ENCODE results near the gene ZSCAN20. TPM values are rescaled to one million over a fixed set of nuclear protein-coding genes. Genes with fewer than 3 reads are reported as not detected.

ZSCAN20 gene
- total RNA-seq, 5 donors from 2014 or later (not counting 1 experiment from before 2014, with no cell fraction given), result 1.2 to 3.1 (median 2.7) TPM

DNA sequence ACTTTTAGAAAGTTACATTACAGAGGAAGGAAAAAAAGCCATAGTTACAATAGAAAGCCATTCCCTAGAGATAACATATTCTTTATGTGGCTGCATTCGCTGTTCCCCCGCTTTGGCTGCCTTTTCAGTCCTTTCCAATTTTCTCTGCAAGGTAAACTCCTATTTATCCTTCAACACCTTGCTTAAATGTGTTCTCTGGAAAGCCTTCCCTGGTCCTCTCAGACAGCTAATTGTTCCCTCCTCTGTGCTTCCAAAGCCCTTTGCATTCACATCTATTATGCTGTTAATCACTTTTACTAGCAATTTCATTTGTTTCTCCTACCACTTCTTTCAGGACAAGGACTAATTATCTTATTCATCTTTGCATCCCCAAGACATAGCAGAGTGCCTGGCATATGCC lies 43.1 kb upstream of the ZSCAN20 start:
- no peak for ATAC-seq (replicated peaks in 1 of 4)
- no peaks in the 10 kb centered on the region for H3K9me3 ChIP-seq
- ChIA-PET CTCF (interaction anchor here in 1 of 2 donors (1.0 kb wide), 1 partner anchor 302 kb away, joined by 3 read pairs; no protein-coding TSS in a partner anchor), POLR2A (interaction anchor here in 1 of 2 donors (0.6 kb wide), 1 partner anchor 8 kb away, joined by 10 read pairs; no protein-coding TSS in a partner anchor)
- peaks cover 4 to 7% of the 10 kb centered on the region in 2 experiments for H3K4me1 ChIP-seq (ENCODE audit: control insufficient read depth in 1 of 2, extremely low read depth in 1 of 2, insufficient read depth in 2 of 2, low read length in 2 of 2)
- H3K27me3 Mint-ChIP-seq, result peaks cover 13 to 17% of the 10 kb centered on the region in 2 donors
- no peak overlapping the region for H3K27ac ChIP-seq (ENCODE audit: low read length)
- no peak overlapping the region for H3K27ac Mint-ChIP-seq
- no peak overlapping the region for H3K4me3 ChIP-seq (ENCODE audit: control insufficient read depth in 1 of 2, extremely low read depth in 1 of 2, low read length in 1 of 2)
- no peaks in the 10 kb centered on the region for H3K36me3 ChIP-seq (ENCODE audit: control insufficient read depth in 2 of 2, extremely low read depth in 1 of 2, insufficient read depth in 1 of 2, low read length in 1 of 2)
- peaks cover 3 to 4% of the 10 kb centered on the region in 2 experiments for H3K27me3 ChIP-seq (replicated peaks in 1 of 2; ENCODE audit: control insufficient read depth in 2 of 2, extremely low read depth in 1 of 2, insufficient read depth in 2 of 2, low read length in 1 of 2)
- H3K4me1 Mint-ChIP-seq, result peaks cover 0 to 6% (median 4%) of the 10 kb centered on the region in 3 donors
- no peak overlapping the region for H3K4me3 Mint-ChIP-seq
- 100% methylated on average over 2 of the region's 2 CpGs for WGBS (ENCODE audit: insufficient coverage)
- H3K36me3 Mint-ChIP-seq, result no peaks in the 10 kb centered on the region
- no peak for DNase-seq
- no peaks in the 10 kb centered on the region for H3K9me3 Mint-ChIP-seq

DNA sequence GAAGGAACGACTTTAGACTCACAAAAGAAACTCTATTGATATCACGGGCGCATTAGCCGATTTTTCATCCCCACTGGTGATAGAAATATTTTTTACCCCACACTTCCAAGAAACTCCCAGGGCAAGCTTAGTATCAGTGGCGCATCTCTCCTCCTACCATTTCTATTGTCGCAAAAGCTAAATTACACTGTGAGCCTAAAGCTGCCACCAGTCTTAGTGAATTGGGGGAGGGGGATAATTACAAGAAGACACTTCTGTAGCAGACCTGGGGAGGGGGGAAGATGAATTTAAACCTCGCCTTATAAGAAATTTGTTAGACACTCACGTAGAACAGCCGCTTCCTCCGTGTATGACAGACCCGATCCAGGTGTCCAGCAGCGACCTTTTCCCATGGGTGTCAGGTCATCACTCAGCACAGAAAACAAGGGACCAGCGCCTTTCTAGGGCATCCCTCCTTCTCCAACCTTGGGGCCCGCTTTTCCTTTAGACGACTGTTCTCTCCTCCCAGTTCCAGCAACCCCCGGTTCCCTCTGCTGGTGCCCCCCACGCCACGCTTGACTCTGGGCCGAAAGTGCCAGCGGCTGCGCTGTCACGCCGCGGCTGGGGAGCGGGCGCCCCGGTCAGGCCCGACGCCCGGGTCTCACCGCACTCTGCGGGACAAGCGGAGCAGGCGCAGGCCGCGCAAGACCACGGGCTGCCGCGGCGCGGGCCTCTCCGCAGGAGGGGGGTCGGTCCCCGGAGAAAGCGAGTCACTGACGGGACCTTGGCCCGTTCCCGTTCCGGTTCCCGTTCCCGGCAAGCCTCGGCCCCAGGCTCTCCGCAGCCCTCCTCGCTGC lies 42.4 kb upstream of the ZSCAN20 start:
- Mint-ChIP-seq H3K36me3 (no peaks in the 10 kb centered on the region), H3K4me1 (peaks cover 0 to 6% (median 4%) of the 10 kb centered on the region in 3 donors), H3K27me3 (peaks cover 13% of the 10 kb centered on the region in 2 donors), H3K4me3 (no peak overlapping the region), H3K9me3 (no peaks in the 10 kb centered on the region), H3K27ac (no peak overlapping the region)
- WGBS (ENCODE audit: insufficient coverage), result 4% methylated on average over 47 of the region's 54 CpGs
- CTCF ChIA-PET, result interaction anchor here in 1 of 2 donors (1.0 kb wide), 1 partner anchor 303 kb away, joined by 3 read pairs; no protein-coding TSS in a partner anchor
- ATAC-seq (replicated peaks in 1 of 4) (peak in 3 of 4 experiments; percentile 18 to 22 (median 20)), DNase-seq (peak in 9 of 35 experiments; percentile 1 to 31 (median 4))
- H3K4me1 ChIP-seq (ENCODE audit: control insufficient read depth in 1 of 2, extremely low read depth in 1 of 2, insufficient read depth in 2 of 2, low read length in 2 of 2), result peaks cover 4 to 7% of the 10 kb centered on the region in 2 experiments
- H3K27me3 ChIP-seq (replicated peaks in 1 of 2; ENCODE audit: control insufficient read depth in 2 of 2, extremely low read depth in 1 of 2, insufficient read depth in 2 of 2, low read length in 1 of 2), result peaks cover 3 to 4% of the 10 kb centered on the region in 2 experiments
- H3K36me3 ChIP-seq (ENCODE audit: control insufficient read depth in 2 of 2, extremely low read depth in 1 of 2, insufficient read depth in 1 of 2, low read length in 1 of 2), result no peaks in the 10 kb centered on the region
- peak overlapping the region; percentile 23 to 49 for H3K4me3 ChIP-seq (ENCODE audit: control insufficient read depth in 1 of 2, extremely low read depth in 1 of 2, low read length in 1 of 2)
- no peak overlapping the region for H3K27ac ChIP-seq (ENCODE audit: low read length)
- no peaks in the 10 kb centered on the region for H3K9me3 ChIP-seq
- POLR2A ChIA-PET, result interaction anchor here in 1 of 2 donors (0.6 kb wide), 1 partner anchor 9 kb away, joined by 10 read pairs; no protein-coding TSS in a partner anchor

DNA sequence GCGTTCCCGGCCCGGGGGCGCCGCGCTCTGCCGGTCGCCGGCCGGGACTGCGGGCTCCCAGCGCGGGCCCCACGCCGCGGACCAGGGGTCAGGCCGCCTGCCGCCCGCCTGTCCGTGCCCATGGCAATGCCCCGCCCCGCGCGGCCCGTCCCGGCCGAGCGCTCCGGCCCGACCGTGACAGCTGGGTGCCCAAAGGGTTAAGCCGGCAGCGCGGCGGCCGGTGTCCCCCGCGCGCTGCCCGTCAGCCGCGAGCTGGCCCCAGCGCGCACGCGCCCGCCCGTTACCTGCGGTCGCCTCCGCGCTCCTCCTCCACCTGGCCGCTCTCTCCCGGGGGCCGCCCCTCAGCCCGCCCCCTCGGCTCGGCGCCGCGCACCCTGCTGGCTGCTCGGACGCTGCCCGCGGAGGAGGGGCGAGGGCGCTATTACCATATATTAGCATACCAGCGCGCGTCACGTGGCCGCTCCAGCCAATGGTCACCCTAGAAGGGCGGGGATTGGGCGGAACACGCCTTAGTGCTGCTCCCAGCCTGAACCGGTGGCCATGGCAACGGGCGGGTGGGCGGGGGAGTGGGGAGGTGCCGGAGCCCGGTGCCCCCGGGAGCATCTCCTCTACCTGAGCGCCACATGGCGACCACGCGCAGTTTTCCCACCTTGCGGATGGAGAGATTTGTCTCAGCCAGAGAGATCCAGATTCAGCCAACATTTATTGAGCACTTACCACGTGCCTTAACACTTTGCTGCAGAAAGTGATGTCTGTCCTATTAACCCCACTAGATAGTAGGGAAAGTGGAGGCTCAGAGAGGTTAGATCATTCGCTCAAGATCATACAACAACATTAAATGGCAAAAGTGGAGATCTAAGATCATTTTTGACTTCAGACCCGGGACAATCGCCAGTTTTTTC lies 41.5 kb upstream of the ZSCAN20 start, which contains the start of gene PHC2:
Gene PHC2, minus strand, starts transcription at position 404 of the 902 bp plus-strand sequence. CDS start 55,556 bp downstream, outside the sequence.
- WGBS (ENCODE audit: insufficient coverage), result under 1% methylated on average over 71 of the region's 91 CpGs
- Histone ChIP-seq H3K4me3 (ENCODE audit: control insufficient read depth in 1 of 2, extremely low read depth in 1 of 2, low read length in 1 of 2) (peak within 1 kb of the TSS; percentile 23 to 49), H3K4me1 (ENCODE audit: control insufficient read depth in 1 of 2, extremely low read depth in 1 of 2, insufficient read depth in 2 of 2, low read length in 2 of 2) (peaks cover 4 to 7% of the 10 kb centered on the region in 2 experiments), H3K27ac (ENCODE audit: low read length) (peak within 1 kb of the TSS; percentile 37), H3K36me3 (ENCODE audit: control insufficient read depth in 2 of 2, extremely low read depth in 1 of 2, insufficient read depth in 1 of 2, low read length in 1 of 2) (no peaks in the 10 kb centered on the region), H3K27me3 (replicated peaks in 1 of 2; ENCODE audit: control insufficient read depth in 2 of 2, extremely low read depth in 1 of 2, insufficient read depth in 2 of 2, low read length in 1 of 2) (peaks cover 3 to 4% of the 10 kb centered on the region in 2 experiments), H3K9me3 (no peaks in the 10 kb centered on the region)
- Mint-ChIP-seq H3K4me1 (peaks cover 0 to 6% (median 4%) of the 10 kb centered on the region in 3 donors), H3K4me3 (peak within 1 kb of the TSS; percentile 66 to 77 (median 67)), H3K9me3 (no peaks in the 10 kb centered on the region), H3K36me3 (no peaks in the 10 kb centered on the region), H3K27ac (no peak within 1 kb of the TSS), H3K27me3 (peaks cover 6% of the 10 kb centered on the region in 2 donors)
- POLR2A ChIA-PET, result no interaction called here
- DNase-seq, result peak; percentile 56 to 94 (median 88)
- peak; percentile 95 to 98 (median 96) for ATAC-seq (replicated peaks in 1 of 4)
- CTCF ChIA-PET, result interaction anchor here in 1 of 2 donors (0.6 kb wide), 1 partner anchor 40 kb away, joined by 4 read pairs; no protein-coding TSS in a partner anchor

DNA sequence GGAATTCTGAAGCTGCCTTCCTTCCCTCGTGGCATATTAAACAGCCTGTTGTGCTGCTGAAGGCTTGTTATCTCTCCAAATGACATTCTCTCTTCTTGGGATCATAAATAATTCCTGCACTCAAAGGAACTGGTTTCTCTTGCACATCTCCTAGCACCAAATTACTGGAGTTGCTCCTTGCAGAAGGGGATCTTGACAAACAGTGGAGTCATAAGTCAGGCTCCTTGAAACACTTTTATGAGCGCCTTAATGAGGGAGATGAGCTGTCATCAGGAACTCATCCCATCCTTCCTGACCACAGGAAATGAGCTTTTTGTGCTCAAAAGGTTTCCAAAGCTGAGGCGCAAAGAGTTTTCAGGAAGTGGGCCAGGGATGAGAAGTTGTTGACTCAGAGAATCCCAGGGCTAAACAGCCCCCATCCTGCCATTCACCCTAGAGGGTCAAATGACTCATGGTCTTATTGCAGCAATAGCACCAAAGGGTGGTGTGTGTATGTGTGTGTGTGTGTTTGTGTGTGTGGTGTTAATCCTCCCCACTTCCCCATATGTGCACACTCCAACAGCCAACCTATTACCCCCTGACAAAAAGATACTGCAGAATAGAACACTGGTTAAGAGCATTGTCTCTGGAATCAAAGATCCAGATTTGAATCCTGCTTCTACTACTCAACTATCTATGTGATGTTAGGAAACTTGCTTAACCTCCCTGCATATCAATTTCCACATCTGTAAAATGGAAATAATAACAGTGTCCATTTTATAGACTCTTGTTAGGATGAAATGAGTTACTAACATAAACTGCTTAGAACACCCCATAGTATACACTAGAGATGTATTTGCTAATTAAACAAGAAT lies 38.7 kb upstream of the ZSCAN20 start:
- WGBS (ENCODE audit: insufficient coverage), result 43% methylated on average over 1 of the region's 3 CpGs
- Mint-ChIP-seq H3K27ac (no peak overlapping the region), H3K9me3 (no peaks in the 10 kb centered on the region), H3K4me1 (peaks cover 0 to 6% (median 4%) of the 10 kb centered on the region in 3 donors), H3K27me3 (peaks cover 3% of the 10 kb centered on the region in 2 donors), H3K4me3 (no peak overlapping the region), H3K36me3 (no peaks in the 10 kb centered on the region)
- Histone ChIP-seq H3K4me3 (ENCODE audit: control insufficient read depth in 1 of 2, extremely low read depth in 1 of 2, low read length in 1 of 2) (no peak overlapping the region), H3K4me1 (ENCODE audit: control insufficient read depth in 1 of 2, extremely low read depth in 1 of 2, insufficient read depth in 2 of 2, low read length in 2 of 2) (peaks cover 4 to 7% of the 10 kb centered on the region in 2 experiments), H3K27me3 (replicated peaks in 1 of 2; ENCODE audit: control insufficient read depth in 2 of 2, extremely low read depth in 1 of 2, insufficient read depth in 2 of 2, low read length in 1 of 2) (peaks cover 4% of the 10 kb centered on the region in 2 experiments), H3K27ac (ENCODE audit: low read length) (no peak overlapping the region), H3K9me3 (no peaks in the 10 kb centered on the region), H3K36me3 (ENCODE audit: control insufficient read depth in 2 of 2, extremely low read depth in 1 of 2, insufficient read depth in 1 of 2, low read length in 1 of 2) (no peaks in the 10 kb centered on the region)
- ATAC-seq (replicated peaks in 1 of 4) (no peak), DNase-seq (peak in 1 of 35 experiments; percentile 27)
- ChIA-PET POLR2A (no interaction called here), CTCF (no interaction called here)

DNA sequence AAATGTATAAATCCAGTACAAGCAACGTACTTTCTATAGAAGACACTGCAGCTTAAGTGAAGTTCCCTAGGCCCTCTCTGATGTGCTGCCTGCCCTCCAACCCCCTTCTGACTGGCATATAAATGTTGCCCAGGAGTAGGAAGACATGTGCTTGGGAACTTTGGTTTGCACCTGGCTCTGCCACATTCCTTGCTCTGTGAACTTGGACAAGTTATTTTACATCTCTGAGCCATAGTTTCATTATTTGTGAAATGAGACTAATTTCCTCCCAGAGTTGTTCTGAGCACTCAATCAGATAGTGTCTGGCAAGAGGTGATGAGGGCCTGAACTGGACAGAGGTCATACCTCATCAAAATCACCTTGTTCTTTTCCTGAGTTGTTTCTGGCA lies 38.1 kb upstream of the ZSCAN20 start:
- no peak overlapping the region for H3K27ac ChIP-seq (ENCODE audit: low read length)
- Mint-ChIP-seq H3K36me3 (no peaks in the 10 kb centered on the region), H3K4me3 (no peak overlapping the region), H3K9me3 (no peaks in the 10 kb centered on the region), H3K27me3 (peaks cover 3 to 7% of the 10 kb centered on the region in 2 donors), H3K4me1 (peaks cover 0 to 6% (median 4%) of the 10 kb centered on the region in 3 donors), H3K27ac (no peak overlapping the region)
- no peak overlapping the region for H3K4me3 ChIP-seq (ENCODE audit: control insufficient read depth in 1 of 2, extremely low read depth in 1 of 2, low read length in 1 of 2)
- peaks cover 4% of the 10 kb centered on the region in 2 experiments for H3K27me3 ChIP-seq (replicated peaks in 1 of 2; ENCODE audit: control insufficient read depth in 2 of 2, extremely low read depth in 1 of 2, insufficient read depth in 2 of 2, low read length in 1 of 2)
- ATAC-seq (replicated peaks in 1 of 4) (no peak), DNase-seq (no peak)
- ChIA-PET POLR2A (no interaction called here), CTCF (no interaction called here)
- no peaks in the 10 kb centered on the region for H3K36me3 ChIP-seq (ENCODE audit: control insufficient read depth in 2 of 2, extremely low read depth in 1 of 2, insufficient read depth in 1 of 2, low read length in 1 of 2)
- peaks cover 4 to 7% of the 10 kb centered on the region in 2 experiments for H3K4me1 ChIP-seq (ENCODE audit: control insufficient read depth in 1 of 2, extremely low read depth in 1 of 2, insufficient read depth in 2 of 2, low read length in 2 of 2)
- H3K9me3 ChIP-seq, result no peaks in the 10 kb centered on the region
- no CpG with 5 or more reads among the region's 1 CpG for whole genome bisulfite sequencing (ENCODE audit: insufficient coverage)

Measured in T-cell (primary cell).